Upper lobe of left lung (tissue), 6 donors: ENCODE measurements around the gene NSMCE3. TPM values are rescaled to one million over a fixed set of nuclear protein-coding genes. Genes with fewer than 3 reads are reported as not detected.

ENCODE experiments used
- ATAC-seq, 2 donors: fragments of 200-7000 bp; cut with Tn5 transposase; one replicate each; pipeline ENCODE4 v1.9.1; 2022; ENCODE audit warnings: mild to moderate bottlenecking in 2 of 2, moderate library complexity in 2 of 2; ENCODE audit not compliant: low FRiP score in 2 of 2
- DNase-seq, 2 donors: peaks; one replicate each; pipeline ENCODE4 v3.0.0-alpha.2; 2019 to 2020
- H3K27ac ChIP-seq, 4 donors: fragments of 200-600 bp; sonication (generic); one replicate each; pipeline ENCODE4 v1.5.1; 2016 to 2019
- H3K27me3 ChIP-seq, 4 donors: fragments of 200-600 bp; sonication (generic); one replicate each; pipeline ENCODE4 v1.5.1; 2017 to 2019
- H3K36me3 ChIP-seq, 4 donors: fragments of 200-600 bp; sonication (generic); one replicate each; pipeline ENCODE4 v1.5.1; 2016 to 2019
- H3K4me1 ChIP-seq, 4 donors: fragments of 200-600 bp; sonication (generic); one replicate each; pipeline ENCODE4 v1.5.1; 2018 to 2019
- H3K4me3 ChIP-seq, 4 donors: fragments of 200-600 bp; sonication (generic); one replicate each; pipeline ENCODE4 v1.5.1; 2017 to 2019; ENCODE audit warnings: mild to moderate bottlenecking in 2 of 4, moderate library complexity in 1 of 4
- H3K9me3 ChIP-seq, 4 donors: fragments of 200-600 bp; sonication (generic); one replicate each; pipeline ENCODE4 v1.5.1; 2018 to 2019
- EP300 ChIP-seq, 4 donors: sonication (generic); formaldehyde crosslinking; IDR thresholded peaks; one replicate each; pipeline ENCODE4 v1.5.1; 2017; ENCODE audit warnings: antibody characterized with exemption in 4 of 4, control low read depth in 2 of 4
- POLR2A ChIP-seq, 4 donors: fragments of 450-650 bp; IDR thresholded peaks; one replicate each; pipeline ENCODE4 v1.5.1; 2016 to 2017; ENCODE audit warnings: antibody characterized with exemption in 4 of 4, mild to moderate bottlenecking in 2 of 4
- POLR2AphosphoS5 ChIP-seq, 2 donors: sonication (generic); formaldehyde crosslinking; IDR thresholded peaks; one replicate each; pipeline ENCODE4 v1.5.1; 2017; ENCODE audit warnings: antibody characterized with exemption in 2 of 2
- WGBS, 2 donors: methylation state at CpG; one replicate each; pipeline ENCODE4 v1.1.5; 2017 to 2018; 5-methylcytosine and 5-hydroxymethylcytosine counted together
- total RNA-seq, 6 donors: library from RNA; depleted of rRNA in 4 of 6; stranded (reverse); fragments of >200 nt in 4 of 6; gene quantifications; one replicate each; pipeline versions ENCODE4 v1.1.0 to v1.2.1, GENCODE V29; 2016 to 2021
- TF ChIP-seq, protein P1 (sequence below), 6 experiments: fragments of 450-650 bp in 4 of 6; fragments of 200-600 bp in 2 of 6; sonication (generic) in 2 of 6; IDR thresholded peaks; one replicate each; pipeline ENCODE4 v1.5.1; 2016 to 2019; ENCODE audit warnings: antibody characterized with exemption in 6 of 6
- donor health status: DM: no; HTN: no; CAD: no; lungs with moderate emphysema.
- donor health status: DM: no; HTN: yes; CAD: no; lungs with severe emphysema.

The NSMCE3 gene
- total RNA-seq, 6 donors from 2014 or later, result 3.1 to 10.6 (median 6.9) TPM

DNA sequence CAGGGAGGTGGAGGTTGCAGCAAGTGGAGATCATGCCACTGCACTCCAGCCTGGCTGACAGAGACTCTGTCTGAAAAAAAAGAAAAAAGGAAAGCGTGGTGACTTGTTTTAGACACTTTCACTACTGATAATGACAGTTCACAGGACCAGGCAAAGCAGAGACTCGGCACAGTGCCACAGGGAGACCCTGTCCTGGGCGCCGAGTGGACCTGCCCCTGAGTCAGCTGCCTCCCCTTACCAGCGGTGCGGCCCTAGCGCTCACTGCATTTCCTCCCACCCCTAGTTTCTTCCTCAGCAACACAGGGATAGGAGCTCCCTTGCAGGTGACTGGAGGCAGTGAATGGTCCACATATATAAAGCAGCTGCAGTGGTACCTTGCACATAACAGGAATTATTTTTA, 38.7 kb upstream of the NSMCE3 start:
- 89 to 92% methylated on average over 7 of the region's 7 CpGs for WGBS, 2 donors
- Histone ChIP-seq H3K27me3 (no peaks in the 10 kb centered on the region), H3K4me1 (no peaks in the 10 kb centered on the region), H3K27ac (no peak overlapping the region), H3K36me3 (no peaks in the 10 kb centered on the region), H3K4me3 (no peak overlapping the region), H3K9me3 (no peaks in the 10 kb centered on the region)
- TF ChIP-seq POLR2A (IDR thresholded peaks at IDR 0.05) (no peak), POLR2AphosphoS5 (IDR thresholded peaks at IDR 0.05) (no peak), EP300 (IDR thresholded peaks at IDR 0.05) (no peak)
- TF ChIP-seq, protein P1, sequence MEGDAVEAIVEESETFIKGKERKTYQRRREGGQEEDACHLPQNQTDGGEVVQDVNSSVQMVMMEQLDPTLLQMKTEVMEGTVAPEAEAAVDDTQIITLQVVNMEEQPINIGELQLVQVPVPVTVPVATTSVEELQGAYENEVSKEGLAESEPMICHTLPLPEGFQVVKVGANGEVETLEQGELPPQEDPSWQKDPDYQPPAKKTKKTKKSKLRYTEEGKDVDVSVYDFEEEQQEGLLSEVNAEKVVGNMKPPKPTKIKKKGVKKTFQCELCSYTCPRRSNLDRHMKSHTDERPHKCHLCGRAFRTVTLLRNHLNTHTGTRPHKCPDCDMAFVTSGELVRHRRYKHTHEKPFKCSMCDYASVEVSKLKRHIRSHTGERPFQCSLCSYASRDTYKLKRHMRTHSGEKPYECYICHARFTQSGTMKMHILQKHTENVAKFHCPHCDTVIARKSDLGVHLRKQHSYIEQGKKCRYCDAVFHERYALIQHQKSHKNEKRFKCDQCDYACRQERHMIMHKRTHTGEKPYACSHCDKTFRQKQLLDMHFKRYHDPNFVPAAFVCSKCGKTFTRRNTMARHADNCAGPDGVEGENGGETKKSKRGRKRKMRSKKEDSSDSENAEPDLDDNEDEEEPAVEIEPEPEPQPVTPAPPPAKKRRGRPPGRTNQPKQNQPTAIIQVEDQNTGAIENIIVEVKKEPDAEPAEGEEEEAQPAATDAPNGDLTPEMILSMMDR (IDR thresholded peaks at IDR 0.05), result no peak
- DNase-seq (peak in 1 of 2 donors; percentile 41), ATAC-seq (peak in 1 of 2 donors; percentile 45)

DNA sequence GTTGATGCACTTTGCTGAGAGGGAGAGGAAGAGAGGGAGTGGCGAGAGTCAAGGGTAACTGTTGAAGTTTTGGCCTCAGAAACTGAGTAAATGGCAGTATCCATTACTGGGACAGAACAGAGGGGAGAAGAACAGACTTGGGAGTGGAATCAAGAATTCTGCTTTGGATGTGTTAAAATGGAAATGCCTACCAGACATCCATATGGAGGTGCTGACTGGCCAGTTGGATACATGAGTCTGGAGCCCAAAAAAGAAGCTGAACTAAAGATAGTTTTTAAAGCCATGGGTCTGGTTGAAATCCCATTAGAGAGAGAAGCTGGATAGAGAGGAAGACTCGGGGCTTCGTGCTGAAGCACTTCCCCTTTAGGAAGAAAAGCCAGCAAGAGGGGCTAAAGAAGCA, 35.9 kb upstream of the NSMCE3 start:
- Histone ChIP-seq H3K27me3 (no peaks in the 10 kb centered on the region), H3K36me3 (no peaks in the 10 kb centered on the region), H3K4me3 (no peak overlapping the region), H3K27ac (no peak overlapping the region), H3K9me3 (no peaks in the 10 kb centered on the region), H3K4me1 (no peaks in the 10 kb centered on the region)
- no peak for DNase-seq
- ATAC-seq, result no peak
- TF ChIP-seq, protein P1 (IDR thresholded peaks at IDR 0.05), result no peak
- TF ChIP-seq POLR2AphosphoS5 (IDR thresholded peaks at IDR 0.05), result no peak
- no peak for TF ChIP-seq EP300 (IDR thresholded peaks at IDR 0.05)
- TF ChIP-seq POLR2A (IDR thresholded peaks at IDR 0.05), result no peak
- 75 to 77% methylated on average over 3 of the region's 3 CpGs for WGBS, 2 donors

DNA sequence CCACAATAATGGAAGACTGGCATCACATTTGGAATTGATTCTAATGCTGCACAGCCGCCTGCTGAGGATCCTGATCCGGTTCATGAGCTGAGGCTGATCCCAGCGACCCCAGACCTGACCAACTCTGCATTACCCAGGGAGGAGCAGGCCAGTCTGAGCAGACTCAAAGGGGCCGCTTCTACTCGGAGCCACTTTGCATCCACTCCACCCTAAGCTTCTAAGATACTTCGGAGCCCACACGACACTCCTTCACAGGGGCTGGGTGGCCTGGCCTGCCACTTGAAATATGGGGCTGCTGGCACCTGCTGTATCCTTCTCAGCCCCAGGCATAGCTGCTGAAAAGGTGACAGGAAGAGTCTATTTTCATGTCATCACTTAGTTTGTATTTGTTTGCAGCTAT, 33.2 kb upstream of the NSMCE3 start:
- WGBS, 2 donors, result 75 to 92% methylated on average over 7 of the region's 7 CpGs

DNA sequence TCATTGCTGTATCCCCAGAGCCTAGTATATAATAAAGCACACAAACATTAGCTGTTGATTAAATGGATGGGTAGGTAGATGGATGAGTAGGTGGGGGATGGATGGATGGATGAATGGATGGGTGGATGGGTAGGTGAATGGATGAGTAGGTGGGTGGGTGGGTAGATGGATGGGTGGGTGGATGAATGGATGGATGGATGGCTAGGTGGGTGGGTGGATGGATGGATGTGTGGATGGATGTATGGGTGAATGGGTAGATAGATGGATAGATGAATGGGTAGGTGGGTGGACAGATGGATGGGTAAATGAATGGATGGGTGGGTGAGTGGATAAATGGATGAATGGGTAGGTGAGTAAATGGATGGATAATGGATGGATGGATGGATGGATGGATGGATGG, 30.2 kb upstream of the NSMCE3 start:
- Histone ChIP-seq H3K4me1 (no peaks in the 10 kb centered on the region), H3K27me3 (no peaks in the 10 kb centered on the region), H3K4me3 (no peak overlapping the region), H3K36me3 (no peaks in the 10 kb centered on the region), H3K9me3 (no peaks in the 10 kb centered on the region), H3K27ac (no peak overlapping the region)
- ATAC-seq (no peak), DNase-seq (no peak)
- TF ChIP-seq POLR2AphosphoS5 (IDR thresholded peaks at IDR 0.05) (no peak), EP300 (IDR thresholded peaks at IDR 0.05) (no peak), POLR2A (IDR thresholded peaks at IDR 0.05) (no peak)
- TF ChIP-seq, protein P1 (IDR thresholded peaks at IDR 0.05), result no peak

More for the DNA sequence above, 33.2 kb upstream of the NSMCE3 start:
- ATAC-seq (no peak), DNase-seq (no peak)
- Histone ChIP-seq H3K27me3 (no peaks in the 10 kb centered on the region), H3K4me3 (no peak overlapping the region), H3K9me3 (no peaks in the 10 kb centered on the region), H3K27ac (no peak overlapping the region), H3K4me1 (no peaks in the 10 kb centered on the region), H3K36me3 (no peaks in the 10 kb centered on the region)
- TF ChIP-seq EP300 (IDR thresholded peaks at IDR 0.05), result no peak
- TF ChIP-seq POLR2A (IDR thresholded peaks at IDR 0.05), result no peak
- TF ChIP-seq POLR2AphosphoS5 (IDR thresholded peaks at IDR 0.05), result no peak

DNA sequence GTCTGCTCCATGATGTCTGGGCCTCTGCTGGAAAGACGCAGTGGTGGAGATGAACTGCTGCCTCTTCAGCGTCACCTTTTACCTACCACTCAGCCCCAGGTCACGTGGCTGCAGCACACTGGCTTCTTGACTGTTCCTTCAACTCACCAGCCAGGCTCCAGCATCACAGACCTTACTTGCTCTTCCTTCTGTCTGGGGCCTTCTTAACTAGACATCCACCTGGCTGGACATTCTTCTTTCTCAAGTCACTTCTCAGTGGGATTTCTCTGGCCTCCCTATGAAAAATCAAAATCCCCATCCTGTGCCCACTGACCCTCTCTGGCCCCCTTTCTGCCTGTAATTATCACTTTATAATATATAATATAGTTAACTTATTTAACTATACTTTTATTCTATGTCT, 29.7 kb upstream of the NSMCE3 start:
- Histone ChIP-seq H3K4me1 (no peaks in the 10 kb centered on the region), H3K4me3 (no peak overlapping the region), H3K27ac (no peak overlapping the region), H3K27me3 (no peaks in the 10 kb centered on the region), H3K9me3 (no peaks in the 10 kb centered on the region), H3K36me3 (no peaks in the 10 kb centered on the region)
- no peak for ATAC-seq
- no peak for DNase-seq
- no peak for TF ChIP-seq EP300 (IDR thresholded peaks at IDR 0.05)
- no peak for TF ChIP-seq POLR2A (IDR thresholded peaks at IDR 0.05)
- TF ChIP-seq POLR2AphosphoS5 (IDR thresholded peaks at IDR 0.05), result no peak
- TF ChIP-seq, protein P1 (IDR thresholded peaks at IDR 0.05), result no peak
- WGBS, 2 donors, result 90 to 94% methylated on average over 3 of the region's 3 CpGs
